ENCODE results near the gene WNT4.

DNA sequence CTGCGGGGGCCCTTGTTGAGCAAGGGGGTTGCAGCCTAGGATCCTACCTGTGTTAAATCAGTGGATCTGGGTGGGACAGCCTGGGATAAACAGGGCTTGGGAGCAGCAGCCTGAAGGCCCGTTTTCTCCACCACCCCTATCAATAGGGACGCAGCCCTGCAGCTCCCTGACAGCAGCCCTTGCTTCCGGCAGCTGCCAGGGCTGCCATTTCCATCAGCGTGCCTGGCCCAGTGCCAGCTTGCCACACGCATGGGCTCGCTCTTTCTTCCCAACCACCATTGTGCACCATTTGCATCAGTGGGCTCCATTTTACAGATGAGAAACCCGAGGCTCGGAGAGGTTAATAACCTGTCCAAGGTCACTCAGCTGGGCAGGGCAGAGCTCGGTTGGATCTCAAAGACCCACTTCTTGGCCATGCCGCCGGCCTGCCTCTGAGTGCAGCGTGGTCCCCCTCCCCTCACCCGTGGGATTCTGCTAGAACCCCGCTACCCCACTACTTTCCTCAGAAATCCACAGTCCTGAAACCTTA lies 3.8 kb downstream of the WNT4 start:
- TF ChIP-seq POLR2AphosphoS5 (IDR thresholded peaks at IDR 0.05), result no peak
- TF ChIP-seq, protein P1, sequence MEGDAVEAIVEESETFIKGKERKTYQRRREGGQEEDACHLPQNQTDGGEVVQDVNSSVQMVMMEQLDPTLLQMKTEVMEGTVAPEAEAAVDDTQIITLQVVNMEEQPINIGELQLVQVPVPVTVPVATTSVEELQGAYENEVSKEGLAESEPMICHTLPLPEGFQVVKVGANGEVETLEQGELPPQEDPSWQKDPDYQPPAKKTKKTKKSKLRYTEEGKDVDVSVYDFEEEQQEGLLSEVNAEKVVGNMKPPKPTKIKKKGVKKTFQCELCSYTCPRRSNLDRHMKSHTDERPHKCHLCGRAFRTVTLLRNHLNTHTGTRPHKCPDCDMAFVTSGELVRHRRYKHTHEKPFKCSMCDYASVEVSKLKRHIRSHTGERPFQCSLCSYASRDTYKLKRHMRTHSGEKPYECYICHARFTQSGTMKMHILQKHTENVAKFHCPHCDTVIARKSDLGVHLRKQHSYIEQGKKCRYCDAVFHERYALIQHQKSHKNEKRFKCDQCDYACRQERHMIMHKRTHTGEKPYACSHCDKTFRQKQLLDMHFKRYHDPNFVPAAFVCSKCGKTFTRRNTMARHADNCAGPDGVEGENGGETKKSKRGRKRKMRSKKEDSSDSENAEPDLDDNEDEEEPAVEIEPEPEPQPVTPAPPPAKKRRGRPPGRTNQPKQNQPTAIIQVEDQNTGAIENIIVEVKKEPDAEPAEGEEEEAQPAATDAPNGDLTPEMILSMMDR (IDR thresholded peaks at IDR 0.05 in 8 of 11, conservative IDR thresholded peaks at IDR 0.05 in 3 of 11), result no peak
